GM18519 (cell line): ENCODE measurements around the gene RGPD4.
"Not testable (repeated sequence)": the region's sequence is repeated elsewhere in the genome, so short reads cannot be mapped to it uniquely, and the experiment has no call there.

Experiments used
- ATAC-seq: cut with Tn5 transposase; IDR thresholded peaks from one replicate; pipeline ENCODE4 v1.9.1; 2021; ENCODE audit warnings: mild to moderate bottlenecking, moderate library complexity; ENCODE audit not compliant: unreplicated experiment, low FRiP score

The RGPD4 gene

DNA sequence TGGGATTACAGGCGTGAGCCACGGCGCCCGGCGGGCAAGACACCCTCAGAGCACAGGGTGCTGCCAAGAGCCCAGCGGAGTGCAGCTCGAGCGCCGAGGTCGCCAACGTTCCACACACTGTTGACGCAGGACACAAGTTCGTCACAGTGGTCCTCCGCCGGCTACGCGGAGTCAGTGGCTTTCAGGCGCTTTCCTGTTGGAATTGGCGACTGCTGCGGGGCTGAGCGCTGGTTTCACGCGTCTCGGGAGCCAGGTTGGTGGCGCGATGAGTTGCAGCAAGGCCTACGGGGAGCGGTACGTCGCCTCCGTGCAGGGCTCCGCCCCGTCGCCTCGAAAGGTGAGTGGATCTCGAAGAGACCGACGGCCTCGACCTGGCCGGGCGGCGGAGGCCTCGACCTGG lies at the start of gene RGPD4:
TSS of gene RGPD4 (plus strand) at position 144 of the 400 bp plus-strand sequence. CDS start at position 266, 122 bp downstream.
- ATAC-seq, result not testable (repeated sequence)

DNA sequence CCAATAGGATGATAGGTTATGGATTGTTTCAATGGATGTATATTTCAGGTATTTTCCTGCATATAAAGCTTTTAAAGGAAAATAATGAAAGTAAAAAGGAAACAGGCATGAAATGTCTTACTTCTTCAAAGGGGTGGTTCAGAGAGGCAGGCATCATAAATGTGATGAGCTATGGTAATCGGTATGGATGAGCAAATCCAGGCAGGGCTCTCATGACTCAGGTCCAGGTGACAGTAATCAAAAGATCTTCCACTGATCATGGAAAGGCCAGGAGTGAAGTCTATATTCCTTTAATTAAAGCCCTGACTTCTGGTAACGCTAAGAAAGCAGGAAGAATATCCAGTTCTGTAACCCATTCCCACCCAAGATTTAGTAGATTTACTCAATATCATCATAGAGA lies 48.7 kb upstream of the RGPD4 start:
- ATAC-seq, result no peak

GRCh38 chr2:107785756-107786155 lies 40.9 kb upstream of the RGPD4 start:
- no peak for ATAC-seq

DNA sequence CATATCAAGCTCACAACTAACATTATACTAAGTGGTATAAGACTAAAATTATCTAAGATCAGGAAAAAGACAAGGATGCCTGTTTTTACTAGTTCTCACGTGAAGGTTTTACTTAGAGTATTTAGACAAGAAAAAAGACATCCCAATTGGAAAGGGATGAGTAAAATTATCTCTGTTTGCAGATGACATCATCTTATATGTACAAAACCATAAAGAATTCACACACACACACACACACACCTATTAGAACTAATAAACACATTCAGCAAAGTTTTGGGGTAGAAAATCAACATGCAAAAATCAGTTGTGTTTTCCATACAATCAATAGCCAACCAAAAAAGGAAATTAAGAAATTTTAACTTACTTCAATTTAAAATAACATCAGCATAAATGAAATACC lies 35.9 kb upstream of the RGPD4 start:
- no peak for ATAC-seq

GRCh38 chr2:107801498-107801897 lies 25.2 kb upstream of the RGPD4 start:
- ATAC-seq, result no peak

DNA sequence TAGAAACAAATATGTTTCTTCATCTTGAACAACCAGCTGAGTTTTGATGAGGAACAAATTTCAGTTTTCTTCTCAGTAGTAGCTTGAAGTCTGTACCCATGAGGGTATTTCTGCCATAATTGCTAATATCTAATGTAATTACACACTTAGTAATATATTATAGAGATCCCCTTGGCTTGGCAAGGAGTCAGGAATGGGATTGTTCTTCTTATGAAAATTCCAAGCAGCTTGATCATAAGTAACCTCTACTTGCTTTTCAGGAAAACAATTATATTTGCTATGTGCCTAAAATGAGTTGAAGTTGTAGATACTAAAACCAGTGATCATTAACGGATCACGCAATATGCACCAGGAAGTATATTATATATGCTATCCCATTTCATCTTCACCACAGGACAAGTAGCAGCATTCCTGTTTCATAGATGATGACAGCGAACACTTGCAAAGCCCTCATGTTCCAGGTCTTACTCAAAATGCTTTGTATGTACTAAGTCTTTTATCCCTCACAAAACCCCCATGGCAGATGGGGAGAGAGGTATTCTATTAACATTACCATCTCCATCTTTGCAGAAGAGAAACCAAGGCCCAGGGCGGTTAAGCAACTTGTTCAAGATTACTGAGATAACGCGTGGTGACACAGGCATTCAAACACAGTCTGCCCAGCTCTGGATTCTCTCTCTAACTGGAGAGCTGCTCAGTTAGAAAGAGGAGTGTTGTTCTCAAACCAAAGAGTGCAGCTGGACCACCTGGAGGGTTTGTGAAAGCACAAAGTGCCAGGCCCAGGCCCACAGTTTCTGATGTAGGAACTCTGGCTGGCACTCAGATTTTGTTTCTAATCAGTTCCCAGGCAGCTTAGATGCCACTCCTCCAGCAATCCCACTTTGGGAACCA lies 21.8 kb upstream of the RGPD4 start:
- ATAC-seq, result no peak

DNA sequence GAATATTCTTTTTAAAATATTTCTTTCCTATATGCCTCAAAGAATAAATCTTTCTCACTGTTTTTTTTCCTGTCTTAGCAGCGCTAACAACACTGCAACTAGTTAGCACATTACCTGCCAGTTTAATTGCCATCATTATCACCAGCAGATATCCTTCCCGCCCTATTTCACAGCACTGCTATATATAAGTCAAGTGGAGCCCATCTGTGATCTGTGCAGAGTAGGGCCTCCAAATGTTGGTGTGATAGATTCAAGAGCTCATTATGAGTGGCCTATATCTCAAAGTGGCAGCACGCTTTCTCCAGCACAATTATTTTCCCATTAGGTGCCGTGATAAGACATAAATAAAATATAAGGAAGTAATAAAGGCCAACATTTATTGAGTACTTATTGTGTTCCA lies 19.8 kb upstream of the RGPD4 start:
- no peak for ATAC-seq

GRCh38 chr2:107807988-107808387 lies 18.7 kb upstream of the RGPD4 start:
- ATAC-seq, result no peak

GRCh38 chr2:107808959-107809358 lies 17.7 kb upstream of the RGPD4 start:
- ATAC-seq, result no peak

DNA sequence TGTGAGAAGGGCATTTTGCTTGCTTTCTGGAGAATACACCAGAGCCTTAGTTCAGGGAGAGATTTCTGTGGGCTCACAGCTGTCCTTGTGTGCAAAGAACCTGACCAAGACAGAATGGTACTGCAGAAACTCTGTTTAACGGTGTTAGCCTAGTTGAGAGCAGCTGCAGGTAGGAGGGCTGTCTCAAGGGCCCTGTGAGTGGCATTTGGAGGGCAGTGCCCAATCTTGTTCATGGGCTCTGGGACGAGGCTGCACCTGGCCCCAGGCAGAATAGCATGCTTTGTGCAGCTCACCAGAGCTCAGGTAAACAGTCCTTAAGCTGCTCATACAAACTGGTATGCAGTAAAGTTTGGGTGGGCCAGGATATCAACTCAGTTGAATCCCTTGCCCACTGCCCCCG lies 16.9 kb upstream of the RGPD4 start:
- no peak for ATAC-seq

GRCh38 chr2:107810734-107811133 lies 16.0 kb upstream of the RGPD4 start:
- no peak for ATAC-seq

DNA sequence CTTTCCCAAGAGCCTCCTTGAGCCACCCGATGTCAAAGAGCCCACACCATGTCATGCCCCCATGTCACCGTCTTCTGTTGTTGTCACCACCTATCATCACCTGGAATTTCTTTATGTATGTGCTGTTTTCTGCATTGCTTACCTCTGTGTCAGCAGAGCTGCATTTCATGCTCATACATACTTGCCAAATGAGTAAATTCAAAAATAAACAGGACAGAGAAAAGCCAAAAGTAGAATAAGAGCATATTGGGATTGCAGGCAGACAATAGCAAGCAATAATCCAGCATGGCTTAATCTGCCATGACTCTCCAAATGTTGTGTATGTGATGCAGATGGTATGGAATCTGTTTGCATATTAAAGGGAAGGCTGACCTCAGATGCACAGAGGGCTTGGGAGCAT lies 15.3 kb upstream of the RGPD4 start:
- no peak for ATAC-seq

GRCh38 chr2:107812006-107812405 lies 14.7 kb upstream of the RGPD4 start:
- no peak for ATAC-seq

- ATAC-seq, result no peak
Observed at GRCh38 chr2:107817378-107817777, 9.3 kb upstream of the RGPD4 start.

- ATAC-seq, result no peak
Observed at GRCh38 chr2:107822302-107822701, 4.4 kb upstream of the RGPD4 start.

DNA sequence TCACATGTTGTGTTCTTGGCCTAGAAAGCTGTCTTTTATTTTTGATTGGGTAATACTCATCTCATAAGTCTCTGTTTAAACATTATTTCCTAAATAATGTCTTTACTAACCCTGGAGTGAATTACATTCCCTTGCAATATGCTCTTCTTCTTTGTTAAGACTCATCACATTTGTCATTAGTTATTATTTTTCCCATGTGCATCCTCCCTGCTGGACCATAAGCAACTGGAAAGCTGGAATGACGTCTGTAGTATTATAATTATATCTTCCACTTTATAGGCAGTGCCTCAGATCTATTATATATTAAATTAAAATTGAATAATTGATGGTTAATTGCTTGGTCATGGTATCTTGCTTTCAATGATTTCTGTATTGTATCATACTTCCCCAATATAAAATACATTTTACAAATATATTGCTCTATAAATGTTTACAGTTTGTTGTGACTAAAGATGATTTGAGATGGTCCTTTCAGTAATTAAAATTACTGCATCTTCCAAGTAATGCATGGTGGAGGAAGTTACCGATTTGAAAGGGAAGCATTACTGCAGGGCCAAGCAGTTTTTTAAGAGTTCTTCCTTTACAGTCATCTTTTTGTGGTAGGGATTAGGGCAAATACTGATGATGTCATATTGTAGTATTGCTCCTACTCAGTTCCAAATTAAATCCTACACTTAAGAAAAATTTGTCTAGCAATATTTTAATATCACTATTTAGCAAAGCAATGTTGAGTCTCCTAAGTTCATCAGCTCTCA lies 2.1 kb upstream of the RGPD4 start:
- no peak for ATAC-seq

GRCh38 chr2:107825206-107825563 lies 1.5 kb upstream of the RGPD4 start:
- ATAC-seq, result no peak

GRCh38 chr2:107829514-107829913 lies 2.8 kb downstream of the RGPD4 start:
- not testable (repeated sequence) for ATAC-seq

DNA sequence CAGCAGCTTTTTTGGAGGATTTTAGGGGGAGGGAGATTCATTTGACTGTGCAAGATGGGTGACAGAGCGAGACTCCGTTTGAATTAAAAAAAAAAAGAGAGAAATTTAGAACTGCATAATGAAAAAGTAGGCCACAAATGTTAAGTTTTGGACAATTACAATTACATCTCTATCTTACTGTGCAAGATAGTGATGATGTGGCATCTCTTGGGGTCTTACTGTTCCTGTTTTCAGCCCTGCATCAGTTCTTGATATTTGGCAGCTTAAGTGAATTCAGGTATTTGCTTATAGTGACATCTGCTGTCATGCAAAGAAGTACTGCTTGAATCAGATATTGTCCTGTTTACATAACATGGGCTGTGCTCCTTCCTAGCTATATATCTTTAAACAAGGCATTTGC lies 6.5 kb downstream of the RGPD4 start:
- ATAC-seq, result not testable (repeated sequence)

DNA sequence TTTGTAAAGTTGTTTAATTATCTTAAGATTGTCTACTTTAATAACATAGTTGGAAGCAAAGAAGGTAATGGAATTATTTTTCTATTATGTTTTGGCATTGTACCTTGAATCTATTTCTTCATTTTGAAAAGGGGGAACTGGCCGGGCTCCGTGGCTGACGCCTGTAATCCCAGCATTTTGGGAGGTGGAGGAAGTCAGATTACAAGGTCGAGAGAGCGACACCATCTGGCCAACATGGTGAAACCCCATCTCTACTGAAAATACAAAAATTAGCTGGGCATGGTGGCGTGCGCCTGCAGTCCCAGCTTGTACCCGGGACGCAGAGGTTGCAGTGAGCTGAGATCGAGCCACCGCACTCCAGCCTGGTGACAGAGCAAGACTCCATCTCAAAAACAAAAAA lies 6.9 kb downstream of the RGPD4 start:
- ATAC-seq, result not testable (repeated sequence)

GRCh38 chr2:107916121-107916520 lies 89.4 kb downstream of the RGPD4 start:
- not testable (repeated sequence) for ATAC-seq
